ENCODE data around the gene IPO5.
"Not testable (repeated sequence)": the region's sequence is repeated elsewhere in the genome, so short reads cannot be mapped to it uniquely, and the experiment has no call there.

The IPO5 gene

GRCh38 chr13:98014766-98015165 is 61.3 kb downstream of the IPO5 start:
- DNase-seq (ENCODE audit: low read depth): no peak

- DNase-seq (ENCODE audit: low read depth): no peak
Observed at GRCh38 chr13:98018293-98018692, 64.8 kb downstream of the IPO5 start.

DNA sequence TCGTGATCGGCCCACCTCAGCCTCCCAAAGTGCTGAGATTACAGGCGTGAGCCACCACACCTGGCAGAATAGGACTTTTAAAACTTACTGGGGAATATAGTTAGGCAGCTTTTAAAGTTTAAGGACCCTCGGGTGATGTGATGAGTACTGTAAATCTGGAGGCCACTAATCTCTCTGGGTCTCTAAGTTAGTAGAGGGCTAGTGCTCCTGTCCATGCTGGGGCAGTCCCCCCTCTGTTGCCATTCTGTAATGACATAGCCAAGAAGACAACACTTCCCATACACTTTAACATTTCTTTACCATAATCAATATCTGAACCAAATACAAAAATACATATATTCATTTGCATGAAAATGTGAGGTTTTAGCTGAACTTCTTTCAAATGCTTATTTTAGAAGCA is 65.7 kb downstream of the IPO5 start:
- DNase-seq (ENCODE audit: low read depth): no peak

DNA sequence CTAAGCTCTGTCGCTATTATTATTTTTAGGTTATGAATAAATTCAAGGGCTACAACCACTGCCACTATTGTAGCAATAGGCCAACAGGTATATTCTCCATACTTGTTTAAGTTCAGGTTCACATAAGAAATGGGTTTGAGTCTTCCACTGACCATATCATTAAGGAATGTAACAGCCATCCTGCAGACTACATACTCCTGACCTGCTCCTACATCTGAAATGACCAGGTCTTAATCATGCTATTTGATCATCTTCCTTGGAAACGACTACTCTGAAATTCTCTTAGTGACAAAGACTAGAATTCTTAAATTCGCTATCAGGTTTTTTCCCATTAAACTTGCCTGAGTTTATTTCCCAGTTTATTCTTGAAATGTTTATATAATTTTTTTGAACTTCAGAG is 66.8 kb downstream of the IPO5 start:
- DNase-seq (ENCODE audit: low read depth): no peak

- DNase-seq (ENCODE audit: low read depth): no peak
Observed at GRCh38 chr13:98022210-98022609, 68.7 kb downstream of the IPO5 start.

GRCh38 chr13:98025480-98026025 is 72.1 kb downstream of the IPO5 start:
- no peak for DNase-seq (ENCODE audit: low read depth)

- DNase-seq (ENCODE audit: low read depth): no peak
Observed at GRCh38 chr13:98026457-98026857, 73.0 kb downstream of the IPO5 start.

DNA sequence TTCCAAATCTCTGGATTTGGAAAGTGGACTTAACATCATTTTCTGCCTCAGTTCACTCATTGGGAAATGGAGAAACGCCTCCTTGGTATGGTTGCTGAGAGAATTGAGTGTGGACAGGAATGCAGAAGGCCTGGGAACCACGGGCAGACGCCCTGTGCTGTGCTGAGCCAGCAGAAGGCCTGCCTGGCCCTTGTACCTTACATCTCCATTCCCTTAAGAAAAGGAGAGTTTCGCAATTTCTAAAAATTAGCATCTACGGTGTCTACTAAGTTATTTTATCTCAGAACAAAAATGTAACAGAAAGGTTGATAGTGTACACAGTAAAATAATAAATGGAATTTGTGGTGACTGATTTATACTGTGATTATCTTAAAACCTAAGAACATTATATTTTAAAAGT is 78.7 kb downstream of the IPO5 start:
- no peak for DNase-seq (ENCODE audit: low read depth)

DNA sequence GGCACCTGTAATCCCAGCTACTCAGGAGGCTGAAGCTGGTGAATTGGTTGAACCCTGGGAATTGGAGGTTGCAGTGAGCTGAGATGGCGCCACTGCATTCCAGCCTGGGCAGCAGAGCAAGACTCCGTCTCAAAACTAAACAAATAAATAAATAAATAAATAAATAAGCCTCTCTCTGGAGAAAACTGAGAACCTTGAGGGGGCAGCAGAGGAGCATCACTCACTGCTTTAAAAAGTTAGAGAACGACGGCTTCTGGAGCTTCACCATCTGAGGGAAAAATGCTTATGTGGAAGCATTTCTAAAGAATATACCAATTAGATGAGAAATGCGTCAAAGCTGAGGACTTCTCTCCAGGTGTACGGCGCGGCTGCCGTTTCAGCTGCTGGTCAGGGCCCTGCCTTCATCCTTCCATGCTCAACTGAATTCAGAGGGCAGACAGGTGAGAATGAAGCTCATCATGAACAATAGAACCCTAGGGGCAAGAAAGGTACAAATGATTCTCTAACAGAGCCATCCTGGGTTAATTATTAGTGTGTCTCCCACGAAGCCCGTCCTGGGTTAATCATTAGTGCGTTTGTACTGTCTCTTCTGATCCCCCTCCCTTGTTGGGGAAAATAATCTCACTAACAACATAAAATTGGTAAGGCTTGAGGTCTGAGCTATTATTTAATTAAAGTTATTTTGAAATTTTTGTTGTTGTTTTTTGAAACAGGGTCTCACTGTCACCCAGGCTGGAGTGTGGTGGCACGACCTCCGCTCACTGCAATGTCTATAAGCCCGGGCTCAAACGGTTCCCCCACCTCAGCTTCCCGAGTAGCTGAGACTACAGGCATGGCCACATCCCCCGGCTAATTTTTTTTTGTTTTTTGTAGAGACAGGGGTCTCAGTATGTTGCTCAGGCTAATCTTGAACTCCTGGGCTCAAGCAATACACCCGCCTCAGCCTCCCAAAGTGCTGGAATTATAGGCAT is 80.1 kb downstream of the IPO5 start:
- DNase-seq (ENCODE audit: low read depth): no peak

GRCh38 chr13:98035373-98035772 is 81.9 kb downstream of the IPO5 start:
- no peak for DNase-seq (ENCODE audit: low read depth)

- not testable (repeated sequence) for DNase-seq (ENCODE audit: low read depth)
Observed at GRCh38 chr13:98036564-98037302, 83.3 kb downstream of the IPO5 start.

GRCh38 chr13:98039261-98039660 is 85.8 kb downstream of the IPO5 start:
- no peak for DNase-seq (ENCODE audit: low read depth)

- DNase-seq (ENCODE audit: low read depth): no peak
Observed at GRCh38 chr13:98039964-98040363, 86.5 kb downstream of the IPO5 start.

- DNase-seq (ENCODE audit: low read depth): no peak
Observed at GRCh38 chr13:98041081-98041820, 87.8 kb downstream of the IPO5 start.

DNA sequence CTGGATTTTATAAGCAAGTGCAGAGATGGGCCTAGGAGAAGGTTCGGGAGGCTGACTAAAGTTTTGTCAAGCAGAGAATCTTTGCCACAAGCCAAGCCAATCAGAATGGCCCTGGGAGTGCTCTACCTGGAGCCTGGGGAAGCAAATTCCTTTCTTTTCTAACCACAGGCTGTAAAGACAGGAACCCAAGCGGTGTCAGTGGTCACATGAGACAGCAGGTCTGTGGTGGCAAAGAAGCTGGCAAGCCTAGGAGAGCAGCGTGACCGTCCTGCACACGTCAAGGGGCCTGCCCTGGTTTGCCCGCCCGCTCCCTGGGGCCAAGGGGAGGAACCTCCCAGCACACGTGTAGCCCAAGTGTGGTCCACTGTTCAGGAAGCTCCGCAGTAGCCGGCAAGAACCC is 90.8 kb downstream of the IPO5 start:
- no peak for DNase-seq (ENCODE audit: low read depth)

DNA sequence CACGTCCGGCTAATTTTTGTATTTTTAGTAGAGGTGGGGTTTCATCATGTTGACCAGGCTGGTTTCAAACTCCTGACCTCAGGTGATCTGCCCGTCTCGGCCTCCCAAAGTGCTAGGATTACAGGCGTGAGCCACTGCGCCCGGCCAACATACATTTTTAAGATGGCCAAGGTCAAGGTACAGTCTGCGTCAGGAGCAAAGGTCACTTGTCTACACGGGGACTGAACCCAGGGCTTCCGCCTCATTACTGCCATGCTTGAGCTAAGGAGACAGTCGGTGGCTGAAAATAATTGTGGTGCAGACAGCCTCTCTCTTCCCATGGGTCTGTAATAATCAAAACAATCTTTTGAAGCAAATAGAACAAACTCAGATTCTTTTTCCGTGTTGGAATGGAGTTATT is 94.3 kb downstream of the IPO5 start:
- not testable (repeated sequence) for DNase-seq (ENCODE audit: low read depth)

GRCh38 chr13:98048265-98048664 is 94.8 kb downstream of the IPO5 start:
- DNase-seq (ENCODE audit: low read depth): no peak

- no peak for DNase-seq (ENCODE audit: low read depth)
Observed at GRCh38 chr13:98050041-98050466, 96.6 kb downstream of the IPO5 start.

DNA sequence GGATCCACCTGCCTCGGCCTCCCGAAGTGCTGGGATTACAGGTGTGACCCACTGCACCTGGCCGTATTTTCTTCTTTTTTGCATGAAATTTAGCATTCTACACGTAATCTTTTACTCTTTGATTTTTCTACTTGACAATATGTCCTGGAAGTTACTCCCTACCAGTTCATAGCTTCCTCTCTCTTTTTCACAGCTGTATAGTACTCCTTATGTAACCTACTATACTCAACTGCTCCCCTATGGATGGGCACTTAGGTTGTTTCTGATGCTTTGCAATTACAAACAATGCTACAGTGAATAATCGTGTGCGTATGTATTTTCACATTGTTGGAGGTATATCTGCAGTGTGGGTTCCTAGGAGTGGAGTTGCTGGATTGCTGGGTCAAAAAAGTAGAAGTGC is 98.9 kb downstream of the IPO5 start:
- no peak for DNase-seq (ENCODE audit: low read depth)

GRCh38 chr13:98054301-98054700 is 100.8 kb downstream of the IPO5 start:
- DNase-seq (ENCODE audit: low read depth): no peak

DNA sequence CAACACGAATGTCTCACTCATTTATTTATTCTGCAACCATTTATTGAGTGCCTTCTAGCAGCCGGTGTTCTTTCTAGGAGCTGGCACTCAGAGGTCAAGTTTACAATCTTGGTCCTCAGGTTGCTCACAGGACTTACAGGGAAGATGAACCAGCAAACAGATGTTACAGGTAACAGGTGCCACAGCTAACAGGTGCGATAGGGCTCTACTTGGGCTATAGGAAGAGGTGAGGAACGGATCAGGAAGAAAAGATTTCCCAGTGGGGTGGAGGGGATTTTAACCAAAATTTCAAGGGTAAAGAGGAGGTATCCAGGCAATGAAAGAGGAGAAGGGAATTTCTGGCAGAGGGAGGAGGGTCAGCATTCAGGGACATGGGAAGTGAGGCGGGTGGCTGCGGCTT is 102.1 kb downstream of the IPO5 start:
- DNase-seq (ENCODE audit: low read depth): no peak

DNA sequence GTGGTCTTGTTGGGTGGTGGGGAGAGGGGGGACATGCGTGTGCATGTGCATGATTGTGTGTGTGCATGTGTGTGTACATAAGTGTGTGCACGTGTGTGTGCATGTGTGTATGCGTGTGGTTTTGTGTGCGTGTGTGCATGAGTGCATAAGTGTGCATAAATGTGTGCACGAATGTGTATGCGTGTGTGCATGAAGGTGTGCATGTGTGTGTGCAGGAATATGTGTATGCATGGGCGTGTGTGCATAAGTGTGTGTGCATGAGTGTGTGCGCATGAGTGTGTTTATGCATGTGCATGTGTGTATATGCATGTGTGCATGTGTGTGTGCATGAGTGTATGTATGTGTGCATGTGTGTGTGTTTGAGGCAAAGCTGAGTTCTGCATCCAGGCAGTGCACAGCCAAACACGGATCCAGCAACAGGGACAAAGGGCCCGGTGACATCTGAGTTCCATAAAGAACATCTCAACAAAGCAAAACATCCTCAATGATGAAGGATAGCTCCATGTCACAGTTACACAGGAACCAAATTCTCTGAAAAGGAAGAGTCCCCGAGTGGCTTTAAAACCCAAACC is 103.5 kb downstream of the IPO5 start:
- DNase-seq (ENCODE audit: low read depth): no peak
